ENCODE measurements around the gene TXNRD1. TPM values are rescaled to one million over a fixed set of nuclear protein-coding genes. Genes with fewer than 3 reads are reported as not detected.

Gene TXNRD1
- total and polyA plus RNA-seq, 2 of the 8 experiments (the other 6 are each of a cell fraction or from before 2014, with no cell fraction given) = 56.8 to 127 TPM

DNA sequence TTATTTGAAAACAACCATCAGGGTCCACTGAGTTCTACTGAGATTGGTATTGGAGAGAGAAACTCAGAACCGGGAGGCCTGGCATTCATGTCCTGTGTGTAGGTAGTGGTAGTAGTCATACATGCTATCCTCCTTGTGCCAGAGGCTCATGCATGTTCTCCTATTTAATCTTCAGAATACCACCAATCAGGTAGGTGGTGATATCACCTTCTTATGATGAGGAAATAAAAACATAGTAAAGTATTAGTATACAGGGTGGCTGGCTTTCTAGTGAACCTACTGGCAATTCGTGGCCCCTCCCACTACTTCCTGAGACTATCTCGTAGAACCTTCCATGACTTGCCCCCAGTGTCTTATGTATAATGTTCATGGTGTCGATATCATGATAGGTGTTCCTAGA lies 47.4 kb downstream of the TXNRD1 start (continued):
- TF ChIP-seq, protein P1, sequence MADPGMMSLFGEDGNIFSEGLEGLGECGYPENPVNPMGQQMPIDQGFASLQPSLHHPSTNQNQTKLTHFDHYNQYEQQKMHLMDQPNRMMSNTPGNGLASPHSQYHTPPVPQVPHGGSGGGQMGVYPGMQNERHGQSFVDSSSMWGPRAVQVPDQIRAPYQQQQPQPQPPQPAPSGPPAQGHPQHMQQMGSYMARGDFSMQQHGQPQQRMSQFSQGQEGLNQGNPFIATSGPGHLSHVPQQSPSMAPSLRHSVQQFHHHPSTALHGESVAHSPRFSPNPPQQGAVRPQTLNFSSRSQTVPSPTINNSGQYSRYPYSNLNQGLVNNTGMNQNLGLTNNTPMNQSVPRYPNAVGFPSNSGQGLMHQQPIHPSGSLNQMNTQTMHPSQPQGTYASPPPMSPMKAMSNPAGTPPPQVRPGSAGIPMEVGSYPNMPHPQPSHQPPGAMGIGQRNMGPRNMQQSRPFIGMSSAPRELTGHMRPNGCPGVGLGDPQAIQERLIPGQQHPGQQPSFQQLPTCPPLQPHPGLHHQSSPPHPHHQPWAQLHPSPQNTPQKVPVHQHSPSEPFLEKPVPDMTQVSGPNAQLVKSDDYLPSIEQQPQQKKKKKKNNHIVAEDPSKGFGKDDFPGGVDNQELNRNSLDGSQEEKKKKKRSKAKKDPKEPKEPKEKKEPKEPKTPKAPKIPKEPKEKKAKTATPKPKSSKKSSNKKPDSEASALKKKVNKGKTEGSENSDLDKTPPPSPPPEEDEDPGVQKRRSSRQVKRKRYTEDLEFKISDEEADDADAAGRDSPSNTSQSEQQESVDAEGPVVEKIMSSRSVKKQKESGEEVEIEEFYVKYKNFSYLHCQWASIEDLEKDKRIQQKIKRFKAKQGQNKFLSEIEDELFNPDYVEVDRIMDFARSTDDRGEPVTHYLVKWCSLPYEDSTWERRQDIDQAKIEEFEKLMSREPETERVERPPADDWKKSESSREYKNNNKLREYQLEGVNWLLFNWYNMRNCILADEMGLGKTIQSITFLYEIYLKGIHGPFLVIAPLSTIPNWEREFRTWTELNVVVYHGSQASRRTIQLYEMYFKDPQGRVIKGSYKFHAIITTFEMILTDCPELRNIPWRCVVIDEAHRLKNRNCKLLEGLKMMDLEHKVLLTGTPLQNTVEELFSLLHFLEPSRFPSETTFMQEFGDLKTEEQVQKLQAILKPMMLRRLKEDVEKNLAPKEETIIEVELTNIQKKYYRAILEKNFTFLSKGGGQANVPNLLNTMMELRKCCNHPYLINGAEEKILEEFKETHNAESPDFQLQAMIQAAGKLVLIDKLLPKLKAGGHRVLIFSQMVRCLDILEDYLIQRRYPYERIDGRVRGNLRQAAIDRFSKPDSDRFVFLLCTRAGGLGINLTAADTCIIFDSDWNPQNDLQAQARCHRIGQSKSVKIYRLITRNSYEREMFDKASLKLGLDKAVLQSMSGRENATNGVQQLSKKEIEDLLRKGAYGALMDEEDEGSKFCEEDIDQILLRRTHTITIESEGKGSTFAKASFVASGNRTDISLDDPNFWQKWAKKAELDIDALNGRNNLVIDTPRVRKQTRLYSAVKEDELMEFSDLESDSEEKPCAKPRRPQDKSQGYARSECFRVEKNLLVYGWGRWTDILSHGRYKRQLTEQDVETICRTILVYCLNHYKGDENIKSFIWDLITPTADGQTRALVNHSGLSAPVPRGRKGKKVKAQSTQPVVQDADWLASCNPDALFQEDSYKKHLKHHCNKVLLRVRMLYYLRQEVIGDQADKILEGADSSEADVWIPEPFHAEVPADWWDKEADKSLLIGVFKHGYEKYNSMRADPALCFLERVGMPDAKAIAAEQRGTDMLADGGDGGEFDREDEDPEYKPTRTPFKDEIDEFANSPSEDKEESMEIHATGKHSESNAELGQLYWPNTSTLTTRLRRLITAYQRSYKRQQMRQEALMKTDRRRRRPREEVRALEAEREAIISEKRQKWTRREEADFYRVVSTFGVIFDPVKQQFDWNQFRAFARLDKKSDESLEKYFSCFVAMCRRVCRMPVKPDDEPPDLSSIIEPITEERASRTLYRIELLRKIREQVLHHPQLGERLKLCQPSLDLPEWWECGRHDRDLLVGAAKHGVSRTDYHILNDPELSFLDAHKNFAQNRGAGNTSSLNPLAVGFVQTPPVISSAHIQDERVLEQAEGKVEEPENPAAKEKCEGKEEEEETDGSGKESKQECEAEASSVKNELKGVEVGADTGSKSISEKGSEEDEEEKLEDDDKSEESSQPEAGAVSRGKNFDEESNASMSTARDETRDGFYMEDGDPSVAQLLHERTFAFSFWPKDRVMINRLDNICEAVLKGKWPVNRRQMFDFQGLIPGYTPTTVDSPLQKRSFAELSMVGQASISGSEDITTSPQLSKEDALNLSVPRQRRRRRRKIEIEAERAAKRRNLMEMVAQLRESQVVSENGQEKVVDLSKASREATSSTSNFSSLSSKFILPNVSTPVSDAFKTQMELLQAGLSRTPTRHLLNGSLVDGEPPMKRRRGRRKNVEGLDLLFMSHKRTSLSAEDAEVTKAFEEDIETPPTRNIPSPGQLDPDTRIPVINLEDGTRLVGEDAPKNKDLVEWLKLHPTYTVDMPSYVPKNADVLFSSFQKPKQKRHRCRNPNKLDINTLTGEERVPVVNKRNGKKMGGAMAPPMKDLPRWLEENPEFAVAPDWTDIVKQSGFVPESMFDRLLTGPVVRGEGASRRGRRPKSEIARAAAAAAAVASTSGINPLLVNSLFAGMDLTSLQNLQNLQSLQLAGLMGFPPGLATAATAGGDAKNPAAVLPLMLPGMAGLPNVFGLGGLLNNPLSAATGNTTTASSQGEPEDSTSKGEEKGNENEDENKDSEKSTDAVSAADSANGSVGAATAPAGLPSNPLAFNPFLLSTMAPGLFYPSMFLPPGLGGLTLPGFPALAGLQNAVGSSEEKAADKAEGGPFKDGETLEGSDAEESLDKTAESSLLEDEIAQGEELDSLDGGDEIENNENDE (IDR thresholded peaks at IDR 0.05; ENCODE audit: insufficient replicate concordance, low read length) = no peak
- TF ChIP-seq SIX5 (IDR thresholded peaks at IDR 0.05; ENCODE audit: low read depth, low read length) (no peak), SIRT6 (IDR thresholded peaks at IDR 0.05; ENCODE audit: low read length) (no peak), CREB1 (IDR thresholded peaks at IDR 0.05) (no peak), FOSL1 (IDR thresholded peaks at IDR 0.05; ENCODE audit: insufficient read depth, low read depth, low read length) (no peak), JUN (IDR thresholded peaks at IDR 0.05; ENCODE audit: low read depth, low read length) (no peak), GABPA (IDR thresholded peaks at IDR 0.05; ENCODE audit: borderline replicate concordance, insufficient read depth, low read length) (no peak), NRF1 (IDR thresholded peaks at IDR 0.05; ENCODE audit: low read depth, low read length) (no peak), TAF1 (IDR thresholded peaks at IDR 0.05; ENCODE audit: low read depth, low read length) (no peak), BCL11A (IDR thresholded peaks at IDR 0.05; ENCODE audit: low read depth in 2 of 2, low read length in 2 of 2) (no peak)
- TF ChIP-seq, protein P2, sequence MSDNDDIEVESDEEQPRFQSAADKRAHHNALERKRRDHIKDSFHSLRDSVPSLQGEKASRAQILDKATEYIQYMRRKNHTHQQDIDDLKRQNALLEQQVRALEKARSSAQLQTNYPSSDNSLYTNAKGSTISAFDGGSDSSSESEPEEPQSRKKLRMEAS (IDR thresholded peaks at IDR 0.05) = no peak

All from H1 (cell line).